OCI-LY7 (cell line): ENCODE results near the gene CSF1R. TPM values are rescaled to one million over a fixed set of nuclear protein-coding genes. Genes with fewer than 3 reads are reported as not detected.

Experiments
- Bru-seq: library from RNA; stranded (reverse); fragments of 400-500 nt; gene quantifications from one replicate; lab custom pipeline; 2021; lab: Mats Ljungman, UMichigan
- BruChase-seq, 2 experiments: library from RNA; stranded (reverse); fragments of 400-500 nt; gene quantifications; one replicate each; lab custom pipeline; 2021; lab: Mats Ljungman, UMichigan
- BruUV-seq: library from RNA; stranded (reverse); fragments of 400-500 nt; replicated peaks from 2 replicates; lab custom pipeline; 2021; lab: Mats Ljungman, UMichigan
- CTCF ChIA-PET: fragments of 300-600 bp; sonication (Branson Sonifier 250); formaldehyde crosslinking; loops from one replicate; lab custom pipeline; 2022; ENCODE audit warnings: antibody characterized with exemption; ENCODE audit not compliant: unreplicated experiment; lab: Charles Lee
- POLR2A ChIA-PET: fragments of 300-600 bp; sonication (Branson Sonifier 250); formaldehyde crosslinking; loops from one replicate; lab custom pipeline; 2022; ENCODE audit warnings: antibody characterized with exemption; lab: Charles Lee
- DNase-seq: peaks from one replicate; pipeline ENCODE4 v3.0.0-alpha.2; 2015; ENCODE audit warnings: low spot score
- H2AFZ ChIP-seq: fragments of 200-600 bp; sonication (generic), shearing (Covaris generic); 2 replicates; pipeline ENCODE4 v1.6.1; 2014; ENCODE audit warnings: mild to moderate bottlenecking, antibody characterized with exemption, low read length, moderate library complexity
- H3K27ac ChIP-seq: fragments of 200-600 bp; sonication (generic); 2 replicates; pipeline ENCODE4 v1.5.1; 2014; ENCODE audit warnings: mixed run types, low read depth, mild to moderate bottlenecking, moderate library complexity, low read length, inconsistent platforms; ENCODE audit not compliant: poor library complexity, severe bottlenecking
- H3K36me3 ChIP-seq: fragments of 200-600 bp; sonication (generic); 2 replicates; pipeline ENCODE4 v1.6.1; 2014; ENCODE audit warnings: mild to moderate bottlenecking, antibody characterized with exemption, low read length, moderate library complexity, mixed read lengths; ENCODE audit not compliant: insufficient read depth
- H3K4me1 ChIP-seq: fragments of 200-600 bp; sonication (generic); 2 replicates; pipeline ENCODE4 v1.5.1; 2014; ENCODE audit warnings: mild to moderate bottlenecking, low read length; ENCODE audit not compliant: insufficient read depth, poor library complexity, severe bottlenecking
- H3K4me2 ChIP-seq: fragments of 200-600 bp; sonication (generic); 2 replicates; pipeline ENCODE4 v1.6.1; 2014; ENCODE audit warnings: mild to moderate bottlenecking, low read length
- H3K4me3 ChIP-seq: fragments of 200-600 bp; sonication (generic); 2 replicates; pipeline ENCODE4 v1.5.1; 2014; ENCODE audit warnings: mild to moderate bottlenecking, low read depth, low read length; ENCODE audit not compliant: poor library complexity, severe bottlenecking
- H3K79me2 ChIP-seq: fragments of 200-600 bp; sonication (generic); 2 replicates; pipeline ENCODE4 v1.6.1; 2016; ENCODE audit warnings: low read depth, mild to moderate bottlenecking, low read length, moderate library complexity, mixed read lengths; ENCODE audit not compliant: insufficient read depth
- H3K9me2 ChIP-seq: fragments of 200-600 bp; sonication (generic); 2 replicates; pipeline ENCODE4 v1.6.1; 2016; ENCODE audit warnings: mild to moderate bottlenecking, low read length, mixed read lengths; ENCODE audit not compliant: insufficient read depth
- H3K9me3 ChIP-seq: fragments of 200-600 bp; sonication (generic); 2 replicates; pipeline ENCODE4 v1.6.1; 2014; ENCODE audit warnings: mild to moderate bottlenecking, mixed run types, low read length, mixed read lengths
- H4K20me1 ChIP-seq: fragments of 200-600 bp; sonication (generic); 2 replicates; pipeline ENCODE4 v1.6.1; 2014; ENCODE audit warnings: mild to moderate bottlenecking, antibody characterized with exemption, low read length, moderate library complexity, mixed read lengths; ENCODE audit not compliant: insufficient read depth
- EZH2phosphoT487 ChIP-seq: fragments of 200-600 bp; sonication (generic); IDR thresholded peaks from 2 replicates; pipeline ENCODE4 v1.6.1; 2018; ENCODE audit warnings: low read depth, borderline replicate concordance, mild to moderate bottlenecking, mixed run types, antibody characterized with exemption, low read length, moderate library complexity, mixed read lengths
- intact Hi-C: fragments of 100-400 bp; cut with micrococcal nuclease; formaldehyde crosslinking; loops from one replicate; pipeline ENCODE4 v1.10.0; 2022; ENCODE audit not compliant: unreplicated experiment
- long read RNA-seq: library from polyadenylated mRNA; stranded (forward); transcript quantifications from one replicate; pipeline ENCODE4 v2.0.0, GENCODE V29; 2022
- total RNA-seq, 2 experiments: library from RNA; depleted of rRNA in 1 of 2; stranded (reverse); fragments of >200 nt in 1 of 2; shearing (Covaris generic) in 1 of 2; gene quantifications; 2 replicates each; pipeline ENCODE4 v1.2.3, GENCODE V29; 2014 to 2022
- TF ChIP-seq, protein P1 (sequence below): fragments of 200-600 bp; sonication (generic); conservative IDR thresholded peaks from 2 replicates; pipeline ENCODE4 v1.5.1; 2014; ENCODE audit warnings: mild to moderate bottlenecking, antibody characterized with exemption, low read length, moderate library complexity, mixed read lengths

CSF1R gene
- not detected in 2 replicates for total RNA-seq (2014; rRNA removed; shearing (Covaris generic))
- not detected in 2 replicates for total RNA-seq (2022)
- not detected for Bru-seq, nascent RNA
- BruChase-seq, experiment 1, labeled RNA remaining after a 6-hour chase = not detected
- BruChase-seq, experiment 2, labeled RNA remaining after a 2-hour chase = percentile 2 among the genes with signal in this experiment
- long read RNA-seq = 0 reads

DNA sequence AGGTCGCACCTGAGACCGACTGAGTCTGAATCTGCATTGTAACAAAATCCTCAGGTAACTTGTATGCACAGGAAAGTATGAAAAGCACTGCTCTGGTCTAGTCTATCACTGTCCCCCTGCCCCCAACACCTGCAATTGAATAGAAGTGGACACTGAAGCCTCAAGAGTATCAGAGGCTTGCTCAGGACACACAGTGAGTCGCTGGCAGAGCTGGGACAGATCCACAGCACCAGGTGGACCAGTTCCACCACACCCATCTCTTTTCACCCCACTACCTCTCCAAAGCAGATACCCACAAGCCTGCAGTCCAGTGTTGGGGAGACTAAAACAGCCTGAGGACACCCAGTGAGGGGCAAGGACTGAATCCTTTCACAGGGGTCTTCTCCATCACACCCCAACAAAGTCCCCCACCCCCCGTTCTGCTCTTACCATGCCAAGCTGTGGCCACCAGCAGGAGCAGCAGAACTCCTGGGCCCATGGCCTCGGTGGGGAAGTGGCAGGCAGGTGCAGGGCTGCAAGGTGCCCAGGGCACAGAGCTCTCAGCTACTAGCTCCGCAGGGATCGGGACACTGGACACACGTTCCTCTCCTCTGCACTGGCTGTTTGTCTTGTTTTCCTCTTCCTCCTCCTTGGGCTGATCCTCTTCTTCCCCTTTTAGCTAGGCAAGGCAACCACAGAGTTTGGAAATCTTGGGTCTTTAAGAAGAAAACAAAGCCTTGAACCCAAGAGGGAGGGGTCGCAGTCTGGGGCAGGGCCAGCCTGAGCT is at the start of gene CSF1R:
Gene CSF1R, minus strand, starts transcription at position 605 of the 766 bp plus-strand sequence. Its CDS starts 127 bp downstream, at position 478.
- POLR2A ChIA-PET = interaction anchor here (0.6 kb wide), 1 partner anchor 15 kb away, joined by 4 read pairs; no protein-coding TSS in a partner anchor
- Histone ChIP-seq H3K4me3 (no peak within 1 kb of the TSS), H3K4me1 (peaks cover 12% of the 10 kb centered on the region), H3K9me3 (no peaks in the 10 kb centered on the region), H3K79me2 (no peaks in the 10 kb centered on the region), H3K36me3 (no peaks in the 10 kb centered on the region), H3K9me2 (no peaks in the 10 kb centered on the region), H3K27ac (no peak within 1 kb of the TSS), H4K20me1 (no peaks in the 10 kb centered on the region), H2AFZ (no peak within 1 kb of the TSS), H3K4me2 (no peak within 1 kb of the TSS)
- intact Hi-C loops = no loop called here
- DNase-seq = no peak
- BruUV-seq = no TSS peak
- CTCF ChIA-PET = interaction anchor here (0.5 kb wide), 1 partner anchor 105 kb away, joined by 4 read pairs; no protein-coding TSS in a partner anchor
- TF ChIP-seq, protein P1, sequence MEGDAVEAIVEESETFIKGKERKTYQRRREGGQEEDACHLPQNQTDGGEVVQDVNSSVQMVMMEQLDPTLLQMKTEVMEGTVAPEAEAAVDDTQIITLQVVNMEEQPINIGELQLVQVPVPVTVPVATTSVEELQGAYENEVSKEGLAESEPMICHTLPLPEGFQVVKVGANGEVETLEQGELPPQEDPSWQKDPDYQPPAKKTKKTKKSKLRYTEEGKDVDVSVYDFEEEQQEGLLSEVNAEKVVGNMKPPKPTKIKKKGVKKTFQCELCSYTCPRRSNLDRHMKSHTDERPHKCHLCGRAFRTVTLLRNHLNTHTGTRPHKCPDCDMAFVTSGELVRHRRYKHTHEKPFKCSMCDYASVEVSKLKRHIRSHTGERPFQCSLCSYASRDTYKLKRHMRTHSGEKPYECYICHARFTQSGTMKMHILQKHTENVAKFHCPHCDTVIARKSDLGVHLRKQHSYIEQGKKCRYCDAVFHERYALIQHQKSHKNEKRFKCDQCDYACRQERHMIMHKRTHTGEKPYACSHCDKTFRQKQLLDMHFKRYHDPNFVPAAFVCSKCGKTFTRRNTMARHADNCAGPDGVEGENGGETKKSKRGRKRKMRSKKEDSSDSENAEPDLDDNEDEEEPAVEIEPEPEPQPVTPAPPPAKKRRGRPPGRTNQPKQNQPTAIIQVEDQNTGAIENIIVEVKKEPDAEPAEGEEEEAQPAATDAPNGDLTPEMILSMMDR = no peak
- no peak for TF ChIP-seq EZH2phosphoT487

DNA sequence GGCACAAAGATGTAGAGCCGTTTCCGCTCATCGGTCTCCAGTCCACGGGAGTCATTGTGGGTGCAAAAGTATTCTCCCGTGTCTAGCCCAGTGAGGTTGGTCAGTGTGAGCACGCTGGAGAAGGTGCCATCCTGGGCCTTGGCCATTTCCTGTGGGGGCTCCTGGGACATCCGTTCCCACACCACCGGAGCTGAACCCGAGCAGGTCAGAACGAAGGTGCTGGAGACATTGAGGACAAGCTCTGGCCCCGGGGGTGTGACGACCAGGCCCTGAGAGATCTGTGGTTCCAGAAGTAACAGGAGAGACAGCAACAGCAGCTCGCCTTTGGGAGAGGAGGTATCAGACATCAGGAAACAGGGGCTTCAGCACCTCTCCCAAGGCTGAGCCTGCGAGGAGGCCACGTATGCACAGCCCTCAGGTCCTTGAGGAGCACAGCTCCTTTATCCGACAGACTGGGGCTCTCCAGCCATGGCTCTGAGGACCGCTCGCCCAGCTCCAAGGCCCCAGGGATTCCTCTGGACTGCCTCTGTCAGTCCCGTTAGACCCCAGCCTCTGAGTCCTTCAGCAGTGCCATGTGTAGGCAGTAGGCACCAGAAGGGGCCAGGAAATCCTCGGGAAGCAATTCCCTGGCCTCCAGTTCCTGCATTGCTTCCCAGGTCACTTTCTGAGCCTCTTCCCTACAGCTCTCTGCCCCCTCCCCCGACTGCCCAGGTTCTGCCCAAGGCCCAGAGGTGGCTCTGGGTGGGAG is 49.4 kb upstream of the CSF1R start:
- TF ChIP-seq EZH2phosphoT487 = no peak
- TF ChIP-seq, protein P1 = no peak
- BruUV-seq = no TSS peak
- no peak for DNase-seq
- no peak overlapping the region for H3K4me2 ChIP-seq
- H3K4me1 ChIP-seq = no peaks in the 10 kb centered on the region
- H3K9me2 ChIP-seq = no peaks in the 10 kb centered on the region
- ChIA-PET POLR2A (interaction anchor here (1.7 kb wide), 1 partner anchor 10 kb away, joined by 7 read pairs; no protein-coding TSS in a partner anchor), CTCF (no interaction called here)
- H3K4me3 ChIP-seq = no peak overlapping the region
- no peaks in the 10 kb centered on the region for H4K20me1 ChIP-seq
- no peaks in the 10 kb centered on the region for H3K36me3 ChIP-seq
- no peaks in the 10 kb centered on the region for H3K9me3 ChIP-seq
- H3K27ac ChIP-seq = no peak overlapping the region
- no peaks in the 10 kb centered on the region for H3K79me2 ChIP-seq
- no peak overlapping the region for H2AFZ ChIP-seq
- intact Hi-C loops = no loop called here
